MM.1S (cell line): ENCODE data around the gene CRADD.

ENCODE experiments used
- CTCF ChIP-seq: fragments of 300-600 bp; sonication (generic); IDR thresholded peaks from 2 replicates; pipeline ENCODE4 v1.5.1; 2016; ENCODE audit warnings: antibody characterized with exemption, low read length, mixed read lengths
- EZH2 ChIP-seq: fragments of 300-600 bp; sonication (generic); optimal IDR thresholded peaks from 2 replicates; pipeline ENCODE3; 2017; ENCODE audit warnings: low read depth, mild to moderate bottlenecking, antibody characterized with exemption, low read length, mixed read lengths
- EZH2phosphoT487 ChIP-seq: fragments of 300-600 bp; sonication (generic); IDR thresholded peaks from 2 replicates; pipeline ENCODE4 v1.6.1; 2018; ENCODE audit warnings: antibody characterized with exemption, low read length

GRCh38 chr12:93865751-93866150, 188.6 kb downstream of the CRADD start:
- TF ChIP-seq CTCF (no peak), EZH2 (no peak), EZH2phosphoT487 (no peak)
